ENCODE measurements around the gene CLCN1. TPM values are rescaled to one million over a fixed set of nuclear protein-coding genes. Genes with fewer than 3 reads are reported as not detected.

CLCN1 gene
- total RNA-seq, 1 experiment from 2014 or later, result 0.13 TPM

GRCh38 chr7:143384661-143385631, 69.0 kb downstream of the CLCN1 start:
- WGBS (ENCODE audit: extremely low coverage, insufficient read length, low lambda C conversion rate), result 100% methylated on average over 2 of the region's 14 CpGs
- H3K4me3 Mint-ChIP-seq, result no peak overlapping the region
- Histone ChIP-seq H3K4ac (ENCODE audit: low read depth, low read length) (no peak overlapping the region), H3K79me2 (ENCODE audit: insufficient read depth, low read length) (peaks cover 17% of the 10 kb centered on the region; the same call in 1 of the 2 replicates), H3K79me1 (ENCODE audit: insufficient read depth, low read depth, low read length, poor library complexity, severe bottlenecking) (peaks cover 5% of the 10 kb centered on the region), H2BK5ac (ENCODE audit: insufficient read length, low read length) (no peak overlapping the region), H4K8ac (replicated peaks; ENCODE audit: insufficient read length, low read depth, low read length) (no peak overlapping the region), H3K4me2 (ENCODE audit: insufficient read depth, insufficient read length, low read length) (no peak overlapping the region), H2BK20ac (ENCODE audit: low read depth, low read length, poor library complexity, severe bottlenecking) (no peak overlapping the region), H3K9me3 (ENCODE audit: control insufficient read depth, low read depth, low read length) (no peaks in the 10 kb centered on the region), H2AFZ (ENCODE audit: low read length) (no peak overlapping the region), H2AK5ac (ENCODE audit: insufficient read length, low read length) (no peak overlapping the region), H2BK12ac (ENCODE audit: insufficient read length, low read depth, low read length) (no peak overlapping the region), H3K9ac (ENCODE audit: extremely low read depth, insufficient read length, low read length) (no peak overlapping the region), H4K91ac (ENCODE audit: insufficient read length, low read depth, low read length) (no peak overlapping the region), H3T11ph (ENCODE audit: low read length) (no peak overlapping the region), H3K56ac (ENCODE audit: insufficient read length, low read depth, low read length) (no peak overlapping the region), H2BK15ac (ENCODE audit: low read depth, low read length) (no peak overlapping the region), H3K27ac (ENCODE audit: insufficient read length, low read depth, low read length) (no peak overlapping the region), H3K27me3 (ENCODE audit: insufficient read depth, low read length) (no peaks in the 10 kb centered on the region), H3K18ac (ENCODE audit: insufficient read length, low read depth, low read length) (no peak overlapping the region), H3K23ac (ENCODE audit: insufficient read length, low read depth, low read length) (no peak overlapping the region), H3K23me2 (ENCODE audit: insufficient read length, low read depth, low read length, poor library complexity, severe bottlenecking) (peaks cover 12% of the 10 kb centered on the region), H4K20me1 (ENCODE audit: control insufficient read depth, insufficient read depth, insufficient read length) (peaks cover 2% of the 10 kb centered on the region), H3K4me1 (ENCODE audit: insufficient read depth, low read length) (peaks cover 5% of the 10 kb centered on the region; the same call in 1 of the 2 replicates), H4K5ac (ENCODE audit: insufficient read length, low read depth, low read length) (peak overlapping the region; percentile 66), H3K14ac (ENCODE audit: insufficient read depth, low read length) (no peak overlapping the region), H2BK120ac (ENCODE audit: low read depth, low read length, poor library complexity, severe bottlenecking) (no peak overlapping the region)
- H3K27ac Mint-ChIP-seq, result no peak overlapping the region
- no peaks in the 10 kb centered on the region; the same call in 1 of the 2 replicates for H3K27me3 Mint-ChIP-seq (ENCODE audit: low read depth)
- no peak for TF ChIP-seq CTCF (conservative IDR thresholded peaks at IDR 0.05)
- no peaks in the 10 kb centered on the region for H3K9me3 Mint-ChIP-seq
- H3K4me1 Mint-ChIP-seq, result peaks cover 11 to 14% of the 10 kb centered on the region in 2 experiments
- peaks cover 20 to 25% (median 24%) of the 10 kb centered on the region in 3 experiments for H3K36me3 Mint-ChIP-seq (ENCODE audit: insufficient read depth in 1 of 3, low read depth in 3 of 3)
- DNase-seq, result peak; percentile 31
